ENCODE data around the gene TMEM163. TPM values are rescaled to one million over a fixed set of nuclear protein-coding genes. Genes with fewer than 3 reads are reported as not detected.

The TMEM163 gene
- total RNA-seq, 1 donor from 2014 or later, result not detected

DNA sequence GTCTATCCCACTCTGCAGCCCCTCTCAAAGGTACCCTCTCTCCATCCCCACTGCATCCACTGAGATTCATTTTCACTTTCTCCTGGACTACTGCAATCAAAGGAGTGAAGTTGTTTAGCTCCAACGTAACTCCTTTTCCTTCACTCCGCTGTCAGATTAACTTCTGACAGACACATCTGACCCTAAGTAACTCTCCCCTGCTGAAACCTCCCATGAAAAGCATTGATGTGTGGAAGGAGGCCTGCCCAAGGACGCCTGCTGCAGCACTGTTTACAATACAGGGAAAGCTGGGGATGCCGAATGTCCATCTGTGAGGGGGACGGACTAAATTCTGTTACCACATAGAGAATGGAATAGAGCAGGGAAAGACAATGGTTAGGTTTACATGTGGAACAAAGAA, 114.8 kb downstream of the TMEM163 start:
- DNase-seq (ENCODE audit: low read depth) (no peak), FAIRE-seq (no peak)
- TF ChIP-seq, protein P1, sequence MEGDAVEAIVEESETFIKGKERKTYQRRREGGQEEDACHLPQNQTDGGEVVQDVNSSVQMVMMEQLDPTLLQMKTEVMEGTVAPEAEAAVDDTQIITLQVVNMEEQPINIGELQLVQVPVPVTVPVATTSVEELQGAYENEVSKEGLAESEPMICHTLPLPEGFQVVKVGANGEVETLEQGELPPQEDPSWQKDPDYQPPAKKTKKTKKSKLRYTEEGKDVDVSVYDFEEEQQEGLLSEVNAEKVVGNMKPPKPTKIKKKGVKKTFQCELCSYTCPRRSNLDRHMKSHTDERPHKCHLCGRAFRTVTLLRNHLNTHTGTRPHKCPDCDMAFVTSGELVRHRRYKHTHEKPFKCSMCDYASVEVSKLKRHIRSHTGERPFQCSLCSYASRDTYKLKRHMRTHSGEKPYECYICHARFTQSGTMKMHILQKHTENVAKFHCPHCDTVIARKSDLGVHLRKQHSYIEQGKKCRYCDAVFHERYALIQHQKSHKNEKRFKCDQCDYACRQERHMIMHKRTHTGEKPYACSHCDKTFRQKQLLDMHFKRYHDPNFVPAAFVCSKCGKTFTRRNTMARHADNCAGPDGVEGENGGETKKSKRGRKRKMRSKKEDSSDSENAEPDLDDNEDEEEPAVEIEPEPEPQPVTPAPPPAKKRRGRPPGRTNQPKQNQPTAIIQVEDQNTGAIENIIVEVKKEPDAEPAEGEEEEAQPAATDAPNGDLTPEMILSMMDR (IDR thresholded peaks at IDR 0.05; ENCODE audit: insufficient read depth, low read length, severe bottlenecking), result no peak
- H3K27me3 ChIP-seq (ENCODE audit: control insufficient read depth, insufficient read depth, low read length), result no peaks in the 10 kb centered on the region
- no peaks in the 10 kb centered on the region for H3K36me3 ChIP-seq (ENCODE audit: control insufficient read depth, insufficient read depth, low read length)
- no peak overlapping the region for H3K4me3 ChIP-seq (ENCODE audit: low read depth, low read length)

DNA sequence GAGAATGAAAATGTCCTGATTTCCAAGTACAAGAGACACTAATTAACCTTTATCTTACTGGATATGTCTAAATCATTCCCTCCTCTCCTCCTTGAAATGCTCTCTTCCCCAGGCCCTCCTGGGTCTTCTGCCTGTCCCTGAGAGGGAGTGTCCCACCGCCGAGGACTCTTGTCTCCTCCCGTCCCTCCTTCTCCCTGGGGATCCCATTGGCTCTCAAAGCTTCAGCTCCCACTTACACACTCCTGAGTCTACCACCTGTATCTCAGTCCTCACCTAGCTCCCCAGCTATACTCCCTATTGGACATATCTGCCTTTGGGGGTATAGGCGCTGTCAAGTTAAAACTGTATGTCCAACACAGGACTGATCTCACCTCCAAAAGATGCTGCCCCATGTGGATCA, 116.1 kb downstream of the TMEM163 start:
- no peak for DNase-seq (ENCODE audit: low read depth)
- TF ChIP-seq, protein P1 (IDR thresholded peaks at IDR 0.05; ENCODE audit: insufficient read depth, low read length, severe bottlenecking), result no peak
- no peak for FAIRE-seq
- H3K27me3 ChIP-seq (ENCODE audit: control insufficient read depth, insufficient read depth, low read length), result no peaks in the 10 kb centered on the region
- H3K4me3 ChIP-seq (ENCODE audit: low read depth, low read length), result no peak overlapping the region
- no peaks in the 10 kb centered on the region for H3K36me3 ChIP-seq (ENCODE audit: control insufficient read depth, insufficient read depth, low read length)

DNA sequence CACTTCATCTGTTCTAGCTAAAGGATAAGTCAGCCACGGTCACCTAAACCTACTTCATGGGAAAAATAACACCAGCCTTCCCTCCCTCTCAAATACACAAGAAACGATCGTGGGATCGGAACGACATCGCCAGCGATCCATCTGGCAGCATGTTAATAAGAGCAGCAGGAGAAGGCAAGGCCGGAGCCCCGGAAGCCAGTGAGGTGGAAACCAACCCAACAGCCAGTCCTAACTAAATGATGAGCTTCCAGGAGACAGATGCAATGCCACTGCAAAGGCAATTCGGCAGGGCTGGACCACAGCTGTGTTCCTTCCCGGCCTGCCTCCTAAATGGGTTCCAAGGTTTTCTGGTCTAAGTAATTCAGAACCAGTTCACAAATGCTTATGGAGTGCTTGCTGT, 117.5 kb downstream of the TMEM163 start:
- Histone ChIP-seq H3K27me3 (ENCODE audit: control insufficient read depth, insufficient read depth, low read length) (no peaks in the 10 kb centered on the region), H3K36me3 (ENCODE audit: control insufficient read depth, insufficient read depth, low read length) (no peaks in the 10 kb centered on the region), H3K4me3 (ENCODE audit: low read depth, low read length) (no peak overlapping the region)
- FAIRE-seq (no peak), DNase-seq (ENCODE audit: low read depth) (no peak)
- TF ChIP-seq, protein P1 (IDR thresholded peaks at IDR 0.05; ENCODE audit: insufficient read depth, low read length, severe bottlenecking), result no peak

DNA sequence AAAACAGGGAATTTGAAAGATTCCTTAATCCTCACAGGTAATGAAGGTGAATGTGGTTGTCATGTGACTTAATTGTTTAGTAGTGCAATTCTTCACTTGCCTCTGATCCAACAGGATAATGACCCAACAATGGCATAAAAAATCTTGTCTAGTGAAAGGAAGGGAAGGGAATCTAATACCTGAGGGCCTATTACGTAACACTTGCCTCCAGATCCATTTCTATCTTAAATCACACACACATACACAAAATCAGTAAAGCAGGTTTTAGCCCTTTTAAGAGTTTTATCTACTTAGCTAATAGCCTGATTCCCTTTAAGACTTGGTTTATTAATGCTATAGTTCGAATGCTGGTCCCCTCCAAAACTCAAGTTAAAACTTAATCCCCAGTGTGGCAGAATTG, 118.6 kb downstream of the TMEM163 start:
- TF ChIP-seq, protein P1 (IDR thresholded peaks at IDR 0.05; ENCODE audit: insufficient read depth, low read length, severe bottlenecking), result no peak
- Histone ChIP-seq H3K27me3 (ENCODE audit: control insufficient read depth, insufficient read depth, low read length) (no peaks in the 10 kb centered on the region), H3K4me3 (ENCODE audit: low read depth, low read length) (no peak overlapping the region), H3K36me3 (ENCODE audit: control insufficient read depth, insufficient read depth, low read length) (no peaks in the 10 kb centered on the region)
- DNase-seq (ENCODE audit: low read depth) (no peak), FAIRE-seq (no peak)

DNA sequence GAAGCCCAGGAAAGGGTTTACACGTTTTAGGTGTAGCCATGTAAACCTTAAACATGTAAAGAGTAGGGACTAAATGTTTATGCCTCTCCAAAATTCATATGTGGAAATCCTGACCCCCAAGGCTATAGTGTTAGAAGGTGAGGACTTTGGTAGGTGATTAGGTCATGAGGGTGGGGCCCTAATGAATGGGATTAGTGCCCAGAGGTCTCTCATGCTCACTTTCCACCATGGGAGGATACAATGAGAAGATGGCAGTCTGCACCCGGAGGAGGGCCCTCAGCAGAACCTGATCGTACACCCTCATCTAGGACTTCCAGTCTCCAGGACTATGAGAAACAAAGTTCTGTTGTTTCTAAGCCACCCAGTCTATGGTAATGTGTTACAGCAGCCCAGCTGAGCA, 119.6 kb downstream of the TMEM163 start:
- FAIRE-seq (no peak), DNase-seq (ENCODE audit: low read depth) (no peak)
- H3K36me3 ChIP-seq (ENCODE audit: control insufficient read depth, insufficient read depth, low read length), result no peaks in the 10 kb centered on the region
- TF ChIP-seq, protein P1 (IDR thresholded peaks at IDR 0.05; ENCODE audit: insufficient read depth, low read length, severe bottlenecking), result no peak
- no peak overlapping the region for H3K4me3 ChIP-seq (ENCODE audit: low read depth, low read length)
- no peaks in the 10 kb centered on the region for H3K27me3 ChIP-seq (ENCODE audit: control insufficient read depth, insufficient read depth, low read length)

DNA sequence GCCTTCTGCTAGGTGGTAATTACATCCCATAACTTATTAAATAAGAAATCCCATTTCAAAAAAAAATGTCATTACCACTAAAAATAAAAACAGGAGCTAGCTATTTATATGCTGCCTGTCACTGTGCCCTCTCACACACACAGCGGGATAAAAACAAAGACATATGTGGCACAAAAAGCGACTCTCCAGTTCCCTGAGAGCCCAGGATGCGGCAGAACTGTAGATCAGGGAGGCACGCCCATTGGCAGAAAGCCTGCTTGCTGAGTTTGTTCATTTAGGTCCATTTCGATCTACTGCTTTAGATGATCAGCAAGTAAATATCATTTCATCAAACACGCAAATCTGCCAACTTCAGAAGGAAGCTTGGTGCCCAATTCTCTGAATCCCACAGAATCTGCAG, 124.4 kb downstream of the TMEM163 start:
- Histone ChIP-seq H3K27me3 (ENCODE audit: control insufficient read depth, insufficient read depth, low read length) (no peaks in the 10 kb centered on the region), H3K36me3 (ENCODE audit: control insufficient read depth, insufficient read depth, low read length) (no peaks in the 10 kb centered on the region), H3K4me3 (ENCODE audit: low read depth, low read length) (no peak overlapping the region)
- DNase-seq (ENCODE audit: low read depth), result no peak
- TF ChIP-seq, protein P1 (IDR thresholded peaks at IDR 0.05; ENCODE audit: insufficient read depth, low read length, severe bottlenecking), result no peak
- FAIRE-seq, result no peak
